Muscle of leg (tissue), 11 donors: ENCODE measurements around the gene ABRACL. TPM values are rescaled to one million over a fixed set of nuclear protein-coding genes. Genes with fewer than 3 reads are reported as not detected.

Experiments
- DNase-seq: peaks from one replicate; pipeline ENCODE4 v3.0.0; 2013
- H3K27ac ChIP-seq: one replicate; pipeline ENCODE4 v1.5.1; 2013; ENCODE audit warnings: mild to moderate bottlenecking, low read length, control low read depth
- H3K27me3 ChIP-seq: one replicate; pipeline ENCODE4 v1.6.1; 2013; ENCODE audit warnings: low read length; ENCODE audit not compliant: control insufficient read depth, insufficient read depth
- H3K36me3 ChIP-seq: one replicate; pipeline ENCODE4 v1.6.1; 2013; ENCODE audit warnings: low read length; ENCODE audit not compliant: control insufficient read depth, insufficient read depth
- H3K4me1 ChIP-seq: one replicate; pipeline ENCODE4 v1.6.1; 2013; ENCODE audit warnings: low read length; ENCODE audit not compliant: control insufficient read depth, insufficient read depth
- H3K4me3 ChIP-seq: one replicate; pipeline ENCODE4 v1.5.1; 2013; ENCODE audit warnings: low read length, control low read depth
- H3K9me3 ChIP-seq: replicated peaks from 2 replicates; pipeline ENCODE4 v1.6.1; 2013; ENCODE audit warnings: low read depth, low read length; ENCODE audit not compliant: control insufficient read depth
- WGBS: methylation state at CpG from one replicate; pipeline ENCODE4 v1.1.5; 2013; ENCODE audit warnings: missing lambda C conversion rate; ENCODE audit not compliant: insufficient coverage; 5-methylcytosine and 5-hydroxymethylcytosine counted together
- polyA plus RNA-seq, 8 donors: library from polyadenylated mRNA; unstranded; fragments of 120-200 nt; gene quantifications; one replicate each; pipeline versions ENCODE4 v1.2.1 to v1.2.3, GENCODE V29; 2013; ENCODE audit warnings: inconsistent platforms in 1 of 8, low replicate concordance in 1 of 8; ENCODE audit not compliant: insufficient read length in 8 of 8, insufficient read depth in 1 of 8
- total RNA-seq: library from RNA; stranded (reverse); fragments of 120-200 nt; gene quantifications from one replicate; pipeline ENCODE4 v1.2.4, GENCODE V29; 2013

The ABRACL gene
- total and polyA plus RNA-seq, 9 donors, result 14.8 to 32.7 (median 19.7) TPM

DNA sequence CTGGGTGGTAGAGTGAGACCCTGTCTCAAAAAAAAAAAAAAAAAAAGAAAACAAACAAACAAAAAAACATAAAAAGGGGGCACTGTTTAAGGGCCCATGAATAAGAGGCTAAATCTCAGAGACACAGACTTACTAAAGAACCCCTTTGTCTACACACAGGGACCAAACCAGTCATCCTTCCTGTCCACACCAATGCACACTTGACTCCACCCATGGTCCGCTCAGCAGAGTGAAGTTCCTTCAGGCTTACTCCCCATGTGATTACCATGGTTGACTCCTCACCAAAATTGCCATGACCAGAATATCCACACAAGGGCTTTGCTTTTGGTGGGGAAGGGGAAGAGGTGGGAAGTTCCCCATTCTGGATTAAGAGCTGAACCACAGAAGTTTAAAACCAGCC lies 21.1 kb upstream of the ABRACL start:
- no peak overlapping the region for H3K27ac ChIP-seq
- H3K4me1 ChIP-seq, result no peaks in the 10 kb centered on the region
- H3K27me3 ChIP-seq, result no peaks in the 10 kb centered on the region
- no CpG with 5 or more reads among the region's 1 CpG for WGBS
- DNase-seq, result no peak
- no peaks in the 10 kb centered on the region for H3K36me3 ChIP-seq
- H3K9me3 ChIP-seq, result no peaks in the 10 kb centered on the region
- H3K4me3 ChIP-seq, result no peak overlapping the region

DNA sequence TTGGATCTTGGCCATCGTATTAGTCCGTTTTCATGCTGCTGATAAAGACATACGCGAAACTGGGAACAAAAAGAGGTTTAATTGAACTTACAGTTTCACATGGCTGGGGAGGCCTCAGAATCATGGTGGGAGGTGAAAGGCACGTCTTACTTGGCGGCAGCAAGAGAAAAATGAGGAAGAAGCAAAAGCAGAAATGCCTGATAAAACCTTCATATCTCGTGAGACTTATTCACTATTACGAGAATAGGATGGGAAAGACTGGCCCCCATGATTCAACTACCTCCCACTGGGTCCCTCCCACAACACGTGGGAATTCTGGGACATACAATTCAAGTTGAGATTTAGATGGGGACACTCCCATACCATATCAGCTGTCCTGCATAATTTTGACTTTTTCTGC lies 20.4 kb upstream of the ABRACL start:
- no peak overlapping the region for H3K27ac ChIP-seq
- H3K27me3 ChIP-seq, result no peaks in the 10 kb centered on the region
- H3K4me1 ChIP-seq, result no peaks in the 10 kb centered on the region
- no peak for DNase-seq
- no peaks in the 10 kb centered on the region for H3K36me3 ChIP-seq
- no peak overlapping the region for H3K4me3 ChIP-seq
- WGBS, result 61% methylated on average over 3 of the region's 9 CpGs
- no peaks in the 10 kb centered on the region for H3K9me3 ChIP-seq

DNA sequence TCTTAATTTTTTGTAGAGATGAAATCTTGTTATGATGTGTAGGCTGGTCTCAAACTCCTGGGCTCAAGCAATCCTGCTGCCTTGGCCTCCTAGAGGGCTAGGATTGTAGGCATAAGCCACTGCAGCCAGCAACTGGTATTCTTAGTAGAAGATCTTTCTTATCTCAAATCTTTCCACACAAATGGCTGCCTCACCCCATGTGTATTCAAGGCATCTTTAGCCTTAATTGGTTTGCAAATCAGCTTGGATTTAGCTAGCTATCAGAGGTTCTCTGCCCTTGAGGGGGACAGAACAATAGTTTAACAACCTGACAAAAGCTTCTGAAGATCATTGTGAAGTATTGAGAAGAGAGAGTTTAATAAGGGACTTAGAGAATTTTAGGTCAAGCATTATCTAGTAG lies 17.9 kb upstream of the ABRACL start:
- DNase-seq, result no peak
- Histone ChIP-seq H3K4me1 (no peaks in the 10 kb centered on the region), H3K27me3 (no peaks in the 10 kb centered on the region), H3K9me3 (no peaks in the 10 kb centered on the region), H3K36me3 (no peaks in the 10 kb centered on the region), H3K27ac (no peak overlapping the region), H3K4me3 (no peak overlapping the region)

DNA sequence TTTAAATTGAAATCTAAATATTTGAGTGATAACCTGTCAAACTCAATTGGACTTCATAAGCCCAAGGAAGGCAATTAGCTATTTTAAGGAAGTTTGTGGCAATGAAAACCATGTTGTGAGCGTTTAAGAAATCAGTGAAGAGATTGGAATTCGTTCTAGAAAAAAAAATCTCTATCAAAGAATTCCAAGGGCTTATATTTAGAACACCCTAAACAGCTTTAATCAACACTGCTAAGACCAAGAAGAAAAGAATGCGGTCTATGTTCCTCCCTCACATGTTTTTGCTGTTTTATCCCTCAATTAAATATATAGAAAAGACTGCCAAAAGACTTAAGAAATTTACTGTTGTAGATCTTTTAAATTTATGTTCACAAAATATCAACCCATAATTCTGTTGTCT lies 16.6 kb upstream of the ABRACL start:
- WGBS, result no CpG with 5 or more reads among the region's 3 CpGs
- H3K9me3 ChIP-seq, result no peaks in the 10 kb centered on the region
- H3K27ac ChIP-seq, result no peak overlapping the region
- no peaks in the 10 kb centered on the region for H3K27me3 ChIP-seq
- no peak for DNase-seq
- no peaks in the 10 kb centered on the region for H3K36me3 ChIP-seq
- no peak overlapping the region for H3K4me3 ChIP-seq
- H3K4me1 ChIP-seq, result peaks cover 4% of the 10 kb centered on the region

DNA sequence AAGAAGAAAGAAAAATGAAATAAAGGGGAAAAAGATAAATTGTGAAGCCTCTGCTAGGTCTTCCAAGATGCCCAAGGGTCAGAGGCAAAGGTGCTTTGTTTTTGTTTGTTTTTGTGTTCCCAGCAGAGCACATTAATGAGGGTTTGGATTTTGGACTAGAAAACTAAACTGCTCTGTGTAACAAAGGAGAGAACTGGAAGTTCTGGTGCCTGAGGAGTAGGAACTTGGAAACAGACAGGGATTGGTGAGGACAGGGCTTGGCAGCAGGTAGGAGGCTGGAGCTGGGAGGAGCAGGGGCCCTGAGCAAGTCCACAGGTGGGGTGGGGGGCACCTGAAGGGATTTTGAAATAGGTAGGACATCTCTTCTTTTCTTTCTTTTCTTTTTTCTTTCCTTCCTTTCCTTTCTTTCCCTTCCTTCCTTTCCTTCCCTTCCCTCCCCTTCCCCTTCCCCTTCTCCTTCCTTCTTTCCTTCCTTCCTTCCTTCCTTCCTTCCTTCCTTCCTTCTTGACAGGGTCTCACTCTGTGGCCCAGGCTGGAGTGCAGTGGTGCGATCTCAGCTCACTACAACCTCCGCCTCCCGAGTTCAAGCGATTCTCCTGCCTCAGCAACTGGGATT lies 15.3 kb upstream of the ABRACL start:
- 100% methylated on average over 4 of the region's 4 CpGs for WGBS
- Histone ChIP-seq H3K27ac (no peak overlapping the region), H3K27me3 (no peaks in the 10 kb centered on the region), H3K4me1 (peaks cover 8% of the 10 kb centered on the region), H3K9me3 (no peaks in the 10 kb centered on the region), H3K36me3 (no peaks in the 10 kb centered on the region), H3K4me3 (no peak overlapping the region)
- no peak for DNase-seq

DNA sequence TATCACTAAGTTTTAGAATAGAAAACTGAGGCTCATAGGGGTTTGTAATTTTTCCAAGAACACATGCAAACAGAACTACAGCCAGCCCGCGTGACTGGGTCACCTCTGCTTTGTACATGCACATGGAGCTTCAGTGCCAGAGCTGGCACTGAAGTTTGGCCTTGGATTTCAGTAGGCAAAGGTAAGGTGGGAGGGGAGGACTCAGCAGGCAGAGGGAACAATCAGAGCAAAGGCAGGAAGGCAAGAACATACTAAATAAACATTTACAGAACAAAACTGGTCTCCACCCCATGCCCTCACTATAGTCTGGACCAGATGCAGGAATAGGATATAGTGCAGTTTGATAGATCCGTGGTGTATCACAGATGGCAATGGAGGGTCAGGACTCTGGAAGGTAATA lies 13.6 kb upstream of the ABRACL start:
- H3K27me3 ChIP-seq, result no peaks in the 10 kb centered on the region
- peaks cover 8% of the 10 kb centered on the region for H3K4me1 ChIP-seq
- H3K27ac ChIP-seq, result no peak overlapping the region
- no peaks in the 10 kb centered on the region for H3K36me3 ChIP-seq
- no peak overlapping the region for H3K4me3 ChIP-seq
- no peaks in the 10 kb centered on the region for H3K9me3 ChIP-seq
- WGBS, result 84% methylated on average over 3 of the region's 3 CpGs
- no peak for DNase-seq

DNA sequence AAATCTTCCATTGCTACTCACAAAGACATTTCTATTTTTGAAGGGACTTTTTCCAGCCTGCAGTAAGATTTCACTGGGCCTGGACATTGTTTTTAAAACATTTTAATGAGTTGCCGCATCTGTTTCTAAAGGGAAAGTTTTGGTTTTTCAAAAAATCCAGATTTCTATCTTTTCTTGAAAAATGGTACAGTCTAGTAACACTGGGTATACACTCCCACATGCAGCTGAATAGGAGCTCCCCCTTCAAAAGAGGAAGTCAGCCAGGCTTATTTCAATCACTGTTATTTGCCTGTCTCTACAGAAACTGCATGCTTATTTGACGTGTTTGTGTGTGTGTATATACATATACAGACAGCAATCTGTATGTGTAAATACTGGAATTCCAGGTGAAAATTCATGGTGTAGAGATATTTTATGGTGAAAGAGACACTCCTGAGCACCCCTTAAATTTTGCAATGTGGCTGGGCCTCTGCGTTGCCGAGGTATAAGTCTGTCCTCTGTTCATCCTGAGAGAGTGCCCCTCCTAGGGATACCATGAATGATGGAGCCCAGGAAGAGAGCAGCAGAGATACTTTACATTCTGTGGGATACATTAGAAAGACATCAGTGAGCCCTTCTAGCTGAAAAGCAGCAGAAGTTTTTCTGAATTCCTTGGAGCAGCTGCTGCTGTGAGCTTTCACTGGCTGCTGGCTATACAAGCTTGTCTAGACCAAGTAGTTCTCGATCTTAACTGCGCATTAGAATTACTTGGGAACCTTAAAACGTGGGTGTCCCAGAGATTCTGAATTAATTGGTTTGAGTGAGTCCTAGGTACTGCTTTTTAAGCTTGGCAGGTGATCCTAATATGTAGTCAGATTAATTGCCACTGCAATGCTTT lies 12.0 kb upstream of the ABRACL start:
- H3K4me1 ChIP-seq, result peaks cover 8% of the 10 kb centered on the region
- H3K9me3 ChIP-seq, result no peaks in the 10 kb centered on the region
- WGBS, result 60% methylated on average over 2 of the region's 7 CpGs
- H3K4me3 ChIP-seq, result no peak overlapping the region
- no peak overlapping the region for H3K27ac ChIP-seq
- H3K27me3 ChIP-seq, result no peaks in the 10 kb centered on the region
- H3K36me3 ChIP-seq, result no peaks in the 10 kb centered on the region
- DNase-seq, result peak; percentile 29

DNA sequence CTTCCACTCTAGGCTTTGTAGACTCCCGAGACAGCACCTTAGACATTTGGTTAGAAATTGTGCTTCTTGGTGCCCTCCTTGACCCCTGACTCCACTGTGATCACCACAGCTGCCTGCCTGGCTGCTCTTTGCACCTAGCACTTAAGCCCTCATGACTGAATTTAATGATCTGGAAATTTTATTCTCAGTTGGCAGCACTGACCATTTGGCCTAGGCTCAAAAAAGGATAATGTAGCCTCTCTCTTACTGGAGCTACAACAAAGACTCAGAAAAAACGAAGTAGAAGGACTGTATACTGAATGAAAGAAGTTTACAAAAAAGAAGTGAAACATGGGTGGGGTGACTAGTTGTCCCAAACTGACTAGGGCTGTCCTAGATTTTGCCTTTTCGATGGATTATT lies 11.3 kb upstream of the ABRACL start:
- peak; percentile 39 for DNase-seq
- H3K4me3 ChIP-seq, result no peak overlapping the region
- H3K36me3 ChIP-seq, result no peaks in the 10 kb centered on the region
- WGBS, result 0% methylated on average over 2 of the region's 3 CpGs
- H3K27ac ChIP-seq, result no peak overlapping the region
- H3K9me3 ChIP-seq, result no peaks in the 10 kb centered on the region
- peaks cover 8% of the 10 kb centered on the region for H3K4me1 ChIP-seq
- H3K27me3 ChIP-seq, result no peaks in the 10 kb centered on the region

DNA sequence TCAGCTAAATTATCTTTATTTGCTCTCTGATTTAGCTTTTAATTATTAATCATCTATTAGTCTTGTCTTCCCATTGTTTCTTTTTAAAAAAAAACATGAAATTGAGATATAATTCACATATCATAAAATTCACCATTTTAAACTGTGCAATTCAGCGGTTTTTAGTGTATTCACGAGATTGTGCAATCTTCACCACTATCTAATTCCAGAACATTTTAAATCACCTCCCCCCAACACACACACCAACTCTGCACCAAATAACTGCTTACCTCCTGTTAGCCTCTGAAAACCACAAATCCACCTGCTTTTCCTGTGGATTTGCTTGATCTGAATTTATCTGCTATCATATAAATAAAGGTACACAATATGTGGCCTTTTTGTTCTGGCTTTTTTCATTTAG lies 8.8 kb upstream of the ABRACL start:
- 100% methylated on average over 2 of the region's 2 CpGs for WGBS
- Histone ChIP-seq H3K9me3 (no peaks in the 10 kb centered on the region), H3K27ac (no peak overlapping the region), H3K4me3 (no peak overlapping the region), H3K27me3 (no peaks in the 10 kb centered on the region), H3K36me3 (no peaks in the 10 kb centered on the region), H3K4me1 (peaks cover 8% of the 10 kb centered on the region)
- DNase-seq, result no peak

DNA sequence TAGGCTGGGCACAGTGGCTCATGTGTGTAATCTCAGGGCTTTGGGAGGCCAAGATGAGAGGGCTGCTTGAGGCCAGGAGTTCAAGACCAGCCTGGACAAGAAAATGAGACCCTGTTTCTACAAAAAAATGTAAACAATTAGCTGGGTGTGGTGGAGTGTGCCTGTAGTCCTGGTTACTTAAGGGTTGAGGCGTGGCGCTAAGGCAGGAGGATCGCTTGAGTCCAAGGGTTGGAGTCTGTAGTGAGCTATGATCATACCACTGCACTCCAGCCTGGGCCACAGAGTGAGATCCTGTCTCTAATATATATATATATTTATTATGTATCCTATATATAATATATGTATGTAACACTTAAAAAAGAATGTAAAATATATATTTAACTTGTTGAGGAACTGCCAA lies 7.9 kb upstream of the ABRACL start:
- WGBS, result no CpG with 5 or more reads among the region's 3 CpGs
- H3K4me3 ChIP-seq, result no peak overlapping the region
- no peaks in the 10 kb centered on the region for H3K27me3 ChIP-seq
- peaks cover 8% of the 10 kb centered on the region for H3K4me1 ChIP-seq
- H3K9me3 ChIP-seq, result no peaks in the 10 kb centered on the region
- no peak for DNase-seq
- no peaks in the 10 kb centered on the region for H3K36me3 ChIP-seq
- H3K27ac ChIP-seq, result no peak overlapping the region
